Type B pancreatic cell (in vitro differentiated cells): Measurements from ENCODE around the gene RGS9. TPM values are rescaled to one million over a fixed set of nuclear protein-coding genes. Genes with fewer than 3 reads are reported as not detected.
"Not testable (repeated sequence)": the region's sequence is repeated elsewhere in the genome, so short reads cannot be mapped to it uniquely, and the experiment has no call there.

Experiments used
- DNase-seq: peaks from one replicate; pipeline ENCODE4 v3.0.0; 2021; ENCODE audit warnings: mixed read lengths; ENCODE audit not compliant: unreplicated experiment; ENCODE audit errors: extremely low spot score
- H3K27ac Mint-ChIP-seq: 2 replicates; pipeline ENCODE4 v1.8.0; 2021; ENCODE audit warnings: mild to moderate bottlenecking, mixed read lengths
- H3K27me3 Mint-ChIP-seq: 2 replicates; pipeline ENCODE4 v1.8.0; 2021; ENCODE audit warnings: mixed read lengths
- H3K36me3 Mint-ChIP-seq: 2 replicates; pipeline ENCODE4 v1.8.0; 2021; ENCODE audit warnings: mixed read lengths
- H3K4me1 Mint-ChIP-seq: one replicate; pipeline ENCODE4 v1.8.0; 2021; ENCODE audit warnings: mixed read lengths; ENCODE audit not compliant: unreplicated experiment
- H3K4me3 Mint-ChIP-seq: 2 replicates; pipeline ENCODE4 v1.8.0; 2021; ENCODE audit warnings: mild to moderate bottlenecking, mixed read lengths
- H3K9me3 Mint-ChIP-seq: 2 replicates; pipeline ENCODE4 v1.8.0; 2021; ENCODE audit warnings: mixed read lengths
- total RNA-seq: library from RNA; stranded (reverse); gene quantifications from 2 replicates; pipeline ENCODE4 v1.2.1, GENCODE V29; 2021; ENCODE audit warnings: low replicate concordance
- TF ChIP-seq, protein P1 (sequence below): fragments of 200-600 bp; sonication (generic); conservative IDR thresholded peaks from 2 replicates; pipeline ENCODE4 v1.5.0; 2021; ENCODE audit warnings: antibody characterized with exemption, mild to moderate bottlenecking

Gene RGS9
- total RNA-seq, 1 donor from 2014 or later: 5.5 TPM

DNA sequence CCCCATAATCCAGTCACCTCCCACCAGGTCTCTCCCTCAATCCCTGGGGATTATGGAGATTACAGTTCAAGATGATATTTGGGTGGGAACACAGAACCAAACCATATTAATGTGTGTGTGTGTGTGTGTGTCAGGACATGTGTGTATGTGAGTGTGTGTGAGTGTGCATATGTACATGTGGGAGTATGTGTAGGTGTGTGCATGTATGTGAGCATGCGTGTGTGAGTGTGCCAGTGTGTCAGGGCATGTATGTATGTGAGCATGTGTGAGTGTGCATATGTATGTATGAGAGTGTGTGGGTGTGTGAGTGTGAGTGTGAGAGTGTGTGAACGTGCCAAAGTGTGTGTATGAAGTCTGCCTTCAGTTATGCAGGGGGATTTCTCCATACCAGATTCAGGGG lies 37.8 kb downstream of the RGS9 start:
- H3K36me3 Mint-ChIP-seq: no peaks in the 10 kb centered on the region
- TF ChIP-seq, protein P1, sequence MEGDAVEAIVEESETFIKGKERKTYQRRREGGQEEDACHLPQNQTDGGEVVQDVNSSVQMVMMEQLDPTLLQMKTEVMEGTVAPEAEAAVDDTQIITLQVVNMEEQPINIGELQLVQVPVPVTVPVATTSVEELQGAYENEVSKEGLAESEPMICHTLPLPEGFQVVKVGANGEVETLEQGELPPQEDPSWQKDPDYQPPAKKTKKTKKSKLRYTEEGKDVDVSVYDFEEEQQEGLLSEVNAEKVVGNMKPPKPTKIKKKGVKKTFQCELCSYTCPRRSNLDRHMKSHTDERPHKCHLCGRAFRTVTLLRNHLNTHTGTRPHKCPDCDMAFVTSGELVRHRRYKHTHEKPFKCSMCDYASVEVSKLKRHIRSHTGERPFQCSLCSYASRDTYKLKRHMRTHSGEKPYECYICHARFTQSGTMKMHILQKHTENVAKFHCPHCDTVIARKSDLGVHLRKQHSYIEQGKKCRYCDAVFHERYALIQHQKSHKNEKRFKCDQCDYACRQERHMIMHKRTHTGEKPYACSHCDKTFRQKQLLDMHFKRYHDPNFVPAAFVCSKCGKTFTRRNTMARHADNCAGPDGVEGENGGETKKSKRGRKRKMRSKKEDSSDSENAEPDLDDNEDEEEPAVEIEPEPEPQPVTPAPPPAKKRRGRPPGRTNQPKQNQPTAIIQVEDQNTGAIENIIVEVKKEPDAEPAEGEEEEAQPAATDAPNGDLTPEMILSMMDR: no peak
- DNase-seq: no peak

DNA sequence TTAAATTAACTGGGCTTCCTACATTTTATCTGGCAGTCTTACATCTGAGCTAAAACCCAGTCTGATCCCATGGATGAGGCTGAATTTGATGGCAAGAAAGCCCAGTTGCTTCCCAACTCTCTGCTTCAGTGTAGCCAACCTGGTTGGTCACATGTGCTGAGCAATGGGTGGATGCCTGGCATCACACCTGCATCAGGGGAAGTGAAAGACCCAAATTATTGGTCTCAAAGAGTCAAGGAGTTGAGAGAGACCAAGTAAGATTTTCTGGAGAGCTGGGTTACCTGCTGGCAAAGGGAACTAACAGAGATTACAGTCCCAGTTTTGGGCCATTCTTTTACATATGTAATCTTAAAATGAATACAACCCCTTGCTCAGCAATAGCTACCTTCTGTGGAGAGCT lies 38.8 kb downstream of the RGS9 start:
- Mint-ChIP-seq H3K36me3 (no peaks in the 10 kb centered on the region), H3K27ac (no peak overlapping the region), H3K4me1 (peaks cover 14% of the 10 kb centered on the region), H3K27me3 (no peaks in the 10 kb centered on the region), H3K9me3 (peaks cover 4% of the 10 kb centered on the region), H3K4me3 (no peak overlapping the region)
- no peak for DNase-seq
- TF ChIP-seq, protein P1: no peak

More for the DNA sequence above, 37.8 kb downstream of the RGS9 start:
- Mint-ChIP-seq H3K27ac (no peak overlapping the region), H3K9me3 (peaks cover 4% of the 10 kb centered on the region), H3K27me3 (no peaks in the 10 kb centered on the region), H3K4me1 (peaks cover 13% of the 10 kb centered on the region), H3K4me3 (no peak overlapping the region)

DNA sequence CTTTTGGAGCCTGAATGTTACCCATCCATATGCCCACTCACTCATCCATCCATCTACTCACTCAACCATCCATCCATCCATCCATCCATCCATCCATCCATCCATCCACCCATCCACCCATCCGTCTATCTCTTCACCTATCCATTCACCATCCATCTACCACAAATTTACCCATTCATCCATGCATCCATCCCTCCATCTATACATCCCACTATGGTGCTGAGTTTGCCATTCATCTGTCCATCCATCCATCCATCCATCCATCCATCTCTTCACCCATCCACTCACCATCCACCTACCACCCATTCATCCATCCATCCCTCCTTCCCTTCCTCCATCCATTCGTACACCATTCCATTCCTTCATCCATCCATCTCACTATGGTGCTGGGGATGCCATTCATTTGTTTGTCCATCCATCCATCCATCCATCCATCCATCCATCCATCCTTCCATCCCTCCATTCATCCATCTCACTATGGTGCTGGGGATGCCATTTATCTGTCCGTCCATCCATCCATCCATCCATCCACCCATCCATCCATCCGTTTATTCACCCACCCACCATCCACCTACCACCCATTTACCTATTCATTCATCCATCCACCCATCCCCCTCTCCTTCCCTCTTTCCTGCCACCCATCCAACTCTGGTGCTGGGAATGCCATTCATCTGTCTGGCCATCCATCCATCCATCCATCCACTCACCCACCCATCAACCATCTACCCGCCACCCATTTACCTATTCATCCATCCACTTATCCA lies 39.7 kb downstream of the RGS9 start:
- TF ChIP-seq, protein P1: no peak
- Mint-ChIP-seq H3K4me1 (peaks cover 14% of the 10 kb centered on the region), H3K27ac (no peak overlapping the region), H3K27me3 (no peaks in the 10 kb centered on the region), H3K4me3 (no peak overlapping the region), H3K9me3 (peaks cover 4% of the 10 kb centered on the region), H3K36me3 (no peaks in the 10 kb centered on the region)
- no peak for DNase-seq

DNA sequence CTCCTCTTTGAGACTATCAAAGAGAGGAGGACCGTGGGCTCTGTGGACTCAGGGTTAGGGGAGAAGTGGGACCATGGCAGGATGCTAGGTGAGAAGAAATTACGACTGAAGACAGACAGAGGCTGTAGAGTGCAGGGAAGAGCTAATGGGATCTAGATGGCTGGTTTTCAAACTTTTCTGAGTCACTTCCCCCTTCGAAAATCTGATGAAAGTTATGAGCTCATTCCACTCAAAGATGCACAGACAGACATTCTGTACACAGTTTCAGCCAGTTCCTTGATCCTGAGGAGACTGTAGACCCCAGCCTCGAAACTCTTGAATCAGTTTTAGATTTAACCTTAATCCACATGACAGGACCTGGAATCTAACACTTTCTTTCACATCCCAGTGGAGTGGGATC lies 40.7 kb downstream of the RGS9 start:
- no peak overlapping the region for H3K4me3 Mint-ChIP-seq

DNA sequence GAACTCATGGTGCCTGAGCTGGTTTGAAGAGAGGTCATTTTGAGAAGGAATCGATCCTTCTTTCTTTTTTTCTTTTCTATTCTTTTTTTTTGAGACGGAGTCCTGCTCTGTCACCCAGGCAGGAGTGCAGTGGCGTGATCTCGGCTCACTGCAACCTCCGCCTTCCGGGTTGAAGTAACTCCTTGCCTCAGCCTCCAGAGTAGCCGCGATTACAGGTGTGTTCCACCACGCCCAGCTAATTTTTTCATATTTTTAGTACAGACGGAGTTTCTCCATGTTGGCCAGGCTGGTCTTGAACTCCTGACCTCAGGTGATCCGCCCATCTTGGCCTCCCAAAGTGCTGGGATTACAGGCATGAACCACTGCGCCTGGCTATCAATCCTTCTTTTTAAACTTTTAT lies 43.1 kb downstream of the RGS9 start:
- not testable (repeated sequence) for H3K36me3 Mint-ChIP-seq, H3K9me3 Mint-ChIP-seq, H3K27ac Mint-ChIP-seq, DNase-seq, H3K4me3 Mint-ChIP-seq, H3K27me3 Mint-ChIP-seq
- H3K4me1 Mint-ChIP-seq: peaks cover 26% of the 10 kb centered on the region

More for the DNA sequence above, 40.7 kb downstream of the RGS9 start:
- peaks cover 4% of the 10 kb centered on the region for H3K9me3 Mint-ChIP-seq
- no peaks in the 10 kb centered on the region for H3K36me3 Mint-ChIP-seq
- peaks cover 14% of the 10 kb centered on the region for H3K4me1 Mint-ChIP-seq
- no peak for DNase-seq
- no peaks in the 10 kb centered on the region for H3K27me3 Mint-ChIP-seq
- H3K27ac Mint-ChIP-seq: no peak overlapping the region
- TF ChIP-seq, protein P1: no peak

DNA sequence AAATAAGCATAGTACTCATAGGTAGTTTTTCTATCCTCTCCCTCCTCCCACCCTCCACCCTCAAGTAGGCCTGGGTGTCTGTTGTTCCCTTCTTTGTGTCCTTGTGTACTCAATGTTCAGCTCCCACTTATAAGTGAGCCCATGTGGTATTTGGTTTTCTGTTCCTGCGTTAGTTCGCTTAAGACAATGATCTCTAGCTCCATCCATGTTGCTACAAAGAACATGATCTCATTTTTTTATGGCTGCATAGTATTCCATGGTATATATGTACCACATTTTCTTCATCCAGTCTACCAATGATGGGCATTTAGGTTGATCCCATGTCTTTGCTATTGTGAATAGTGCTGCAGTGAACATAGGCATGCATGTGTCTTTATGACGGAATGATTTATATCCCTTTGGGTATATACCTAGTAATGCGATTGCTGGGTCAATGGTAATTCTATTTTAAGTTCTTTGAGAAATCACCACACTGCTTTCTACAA lies 43.6 kb downstream of the RGS9 start:
- H3K27me3 Mint-ChIP-seq, H3K27ac Mint-ChIP-seq, H3K9me3 Mint-ChIP-seq, H3K36me3 Mint-ChIP-seq, H3K4me3 Mint-ChIP-seq, DNase-seq: not testable (repeated sequence)
- H3K4me1 Mint-ChIP-seq: peaks cover 26% of the 10 kb centered on the region
